ENCODE data around the gene CPAMD8. TPM values are rescaled to one million over a fixed set of nuclear protein-coding genes. Genes with fewer than 3 reads are reported as not detected.

CPAMD8 gene
- total and polyA plus RNA-seq, 9 of the 15 experiments (the other 6 are each of a cell fraction or from before 2014, with no cell fraction given) = 0.20 to 2.1 (median 1.3) TPM

DNA sequence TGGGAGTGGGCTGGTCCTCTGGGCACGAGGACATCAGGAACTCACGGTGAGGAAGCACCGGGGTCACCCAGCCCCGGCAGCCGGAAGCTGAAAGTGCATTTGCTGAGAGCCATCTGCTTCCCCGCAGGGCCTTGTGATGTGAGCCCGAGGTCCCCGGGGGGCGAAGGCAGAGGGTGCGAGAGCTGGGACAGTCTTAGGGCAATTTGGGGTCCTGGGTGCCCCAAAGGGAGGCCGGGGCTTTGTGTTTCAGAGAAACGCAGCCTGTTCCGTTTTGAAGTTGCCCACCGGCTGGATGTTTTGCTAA, 133.0 kb downstream of the CPAMD8 start (continued):
- TF ChIP-seq, protein P1, sequence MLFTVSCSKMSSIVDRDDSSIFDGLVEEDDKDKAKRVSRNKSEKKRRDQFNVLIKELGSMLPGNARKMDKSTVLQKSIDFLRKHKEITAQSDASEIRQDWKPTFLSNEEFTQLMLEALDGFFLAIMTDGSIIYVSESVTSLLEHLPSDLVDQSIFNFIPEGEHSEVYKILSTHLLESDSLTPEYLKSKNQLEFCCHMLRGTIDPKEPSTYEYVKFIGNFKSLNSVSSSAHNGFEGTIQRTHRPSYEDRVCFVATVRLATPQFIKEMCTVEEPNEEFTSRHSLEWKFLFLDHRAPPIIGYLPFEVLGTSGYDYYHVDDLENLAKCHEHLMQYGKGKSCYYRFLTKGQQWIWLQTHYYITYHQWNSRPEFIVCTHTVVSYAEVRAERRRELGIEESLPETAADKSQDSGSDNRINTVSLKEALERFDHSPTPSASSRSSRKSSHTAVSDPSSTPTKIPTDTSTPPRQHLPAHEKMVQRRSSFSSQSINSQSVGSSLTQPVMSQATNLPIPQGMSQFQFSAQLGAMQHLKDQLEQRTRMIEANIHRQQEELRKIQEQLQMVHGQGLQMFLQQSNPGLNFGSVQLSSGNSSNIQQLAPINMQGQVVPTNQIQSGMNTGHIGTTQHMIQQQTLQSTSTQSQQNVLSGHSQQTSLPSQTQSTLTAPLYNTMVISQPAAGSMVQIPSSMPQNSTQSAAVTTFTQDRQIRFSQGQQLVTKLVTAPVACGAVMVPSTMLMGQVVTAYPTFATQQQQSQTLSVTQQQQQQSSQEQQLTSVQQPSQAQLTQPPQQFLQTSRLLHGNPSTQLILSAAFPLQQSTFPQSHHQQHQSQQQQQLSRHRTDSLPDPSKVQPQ (CRISPR knock-in tag; IDR thresholded peaks at IDR 0.05; ENCODE audit: borderline replicate concordance) = no peak

DNA sequence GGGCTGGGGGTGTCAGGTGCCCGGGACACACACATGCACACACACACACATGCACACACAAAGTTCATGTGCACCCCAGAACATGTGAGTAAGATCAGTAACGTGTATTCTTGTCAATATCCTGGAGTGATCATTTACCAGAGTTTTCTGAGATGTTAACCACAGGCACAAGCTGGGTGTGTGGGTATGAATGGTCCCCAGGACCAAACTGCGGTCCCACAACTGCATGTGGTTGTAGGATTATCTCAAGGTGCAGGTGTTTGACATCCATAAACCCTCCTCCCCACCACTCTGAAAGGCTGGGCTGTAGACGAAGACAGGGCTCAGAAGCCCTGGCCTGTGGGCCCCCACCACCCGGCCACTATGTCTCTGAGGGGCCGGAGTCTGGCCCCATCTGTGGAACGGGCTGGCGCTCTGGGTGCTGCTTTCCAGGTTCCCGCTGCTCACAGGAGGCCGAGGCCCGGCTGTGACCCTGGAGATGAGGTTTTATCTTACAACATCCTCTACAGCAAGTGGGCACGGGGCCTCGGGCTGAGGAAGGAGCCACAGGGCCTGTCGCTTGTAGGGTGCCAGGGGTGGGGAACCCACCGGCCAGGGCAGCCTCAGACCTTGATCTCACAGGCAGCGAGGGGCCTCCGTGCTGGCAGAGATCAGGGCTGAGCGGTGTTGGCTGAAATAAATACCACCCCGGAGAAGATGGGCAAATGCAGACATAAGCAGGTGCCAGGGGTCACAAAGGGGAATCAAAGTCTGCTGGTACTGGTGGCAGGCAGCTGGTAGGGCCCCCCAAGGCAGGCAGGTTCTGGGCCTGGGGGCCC, 133.5 kb downstream of the CPAMD8 start:
- Histone ChIP-seq H3K27ac (ENCODE audit: extremely low read depth, low read depth, low read length) (peak overlapping the region; percentile 13; the same call in 2 of the 3 replicates), H3K36me3 (ENCODE audit: control insufficient read depth, insufficient read depth, low read length) (peaks cover 26% of the 10 kb centered on the region; the same call in 2 of the 3 replicates), H4K20me1 (replicated peaks; ENCODE audit: control insufficient read depth, insufficient read depth, low read length) (no peaks in the 10 kb centered on the region), H3K27me3 (ENCODE audit: control insufficient read depth in 2 of 2, insufficient read depth in 2 of 2, low read length in 2 of 2) (no peaks in the 10 kb centered on the region), H2AFZ (ENCODE audit: low read depth, low read length) (no peak overlapping the region), H3K9me3 (replicated peaks; ENCODE audit: control insufficient read depth, insufficient read depth, low read depth, low read length) (no peaks in the 10 kb centered on the region), H3K4me2 (ENCODE audit: insufficient read depth, low read length) (peak overlapping the region; percentile 50), H3K9ac (ENCODE audit: insufficient read depth in 1 of 2, low read depth in 2 of 2, low read length in 2 of 2) (peak overlapping the region; percentile 17 to 88), H3K9me1 (ENCODE audit: control insufficient read depth, insufficient read depth, low read length) (no peaks in the 10 kb centered on the region), H3K4me3 (no peak overlapping the region), H3K79me2 (ENCODE audit: control insufficient read depth, insufficient read depth, low read length) (peaks cover 47% of the 10 kb centered on the region), H3K4me1 (replicated peaks in 1 of 2; ENCODE audit: control insufficient read depth in 2 of 2, insufficient read depth in 2 of 2, low read length in 2 of 2) (peaks cover 40 to 90% of the 10 kb centered on the region in 2 experiments)
- WGBS (ENCODE audit: insufficient coverage, low coverage, missing lambda C conversion rate) = 59% methylated on average over 15 of the region's 19 CpGs
- in situ Hi-C loops (cut with MboI) (no loop called here), intact Hi-C loops (cut with micrococcal nuclease) (no loop called here)
- CTCF ChIA-PET (ENCODE audit: low intra/inter-chr PET ratio) = no interaction called here
- ATAC-seq (no peak), FAIRE-seq (peak; percentile 78), DNase-seq (ENCODE audit: extremely low read depth in 1 of 4, low spot score in 3 of 4) (peak in 2 of 4 experiments; percentile 33 to 55)
- no TSS peak for BruUV-seq (replicated peaks)
- POLR2A ChIA-PET = interaction anchor here (0.6 to 1.2 kb wide), 2 partner anchors 24 to 90 kb away, joined by 3 to 5 read pairs; no protein-coding TSS in a partner anchor
- TF ChIP-seq POLR2G (IDR thresholded peaks at IDR 0.05; ENCODE audit: low read depth, low read length) (peak; percentile 80), ZBTB11 (CRISPR knock-in tag; IDR thresholded peaks at IDR 0.05) (0 out of 6 replicates have a peak, but pooled peaks of 1 of the 3 experiments have one; percentile 7)
